ENCODE data around the gene DSG3. TPM values are rescaled to one million over a fixed set of nuclear protein-coding genes. Genes with fewer than 3 reads are reported as not detected.
A peak's percentile ranks its signal among the peaks of the same experiment; 100 is the strongest.
"Not testable (repeated sequence)": the region's sequence is repeated elsewhere in the genome, so short reads cannot be mapped to it uniquely, and the experiment has no call there.

DSG3 gene
- total RNA-seq, 8 experiments from 2014 or later: 0.04 to 0.61 (median 0.19) TPM; not detected in 3

DNA sequence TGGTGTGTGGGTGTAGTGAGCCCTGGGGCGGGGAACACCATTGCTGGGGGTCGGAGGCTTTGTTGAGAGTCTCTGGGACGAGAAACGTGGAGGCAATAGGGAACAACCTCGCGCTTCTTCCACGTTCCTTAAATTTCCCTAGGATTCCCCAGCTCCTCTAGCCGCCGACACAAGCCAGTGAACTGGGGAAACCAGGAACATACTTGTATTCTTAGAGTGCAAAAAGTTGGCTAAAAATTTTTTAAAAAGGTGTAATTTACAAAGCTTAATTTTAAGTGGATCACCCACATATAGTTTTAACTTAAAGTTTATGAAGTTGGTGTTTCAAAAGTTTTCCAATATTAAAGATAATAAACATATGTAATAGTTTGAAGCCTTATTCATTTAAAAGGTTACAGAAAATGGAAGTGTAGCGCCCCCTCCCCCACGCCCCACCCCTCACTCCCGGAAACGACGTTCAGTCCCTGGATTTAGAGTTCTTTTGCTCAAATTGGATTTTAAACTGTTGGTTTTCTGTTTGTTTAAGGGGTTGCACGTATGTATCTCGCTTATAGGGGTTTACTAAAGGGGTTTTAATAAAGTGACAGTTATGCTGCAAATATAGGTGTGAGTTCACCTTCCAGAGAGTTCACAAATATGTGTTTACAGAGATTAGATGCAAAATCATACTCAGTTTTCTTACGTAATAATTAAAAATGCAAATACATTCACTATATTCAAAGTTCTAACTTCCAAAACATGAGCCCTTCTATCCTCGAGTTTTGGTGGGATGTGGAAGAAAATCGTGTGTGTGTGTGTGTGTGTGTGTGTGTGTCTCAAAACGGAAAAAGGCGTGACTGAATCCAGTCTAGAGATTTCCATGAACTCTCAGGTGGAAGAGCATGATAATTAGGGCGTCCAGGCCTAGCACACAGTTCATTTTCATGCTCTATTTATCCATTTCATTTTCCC, 51.3 kb downstream of the DSG3 start:
- Histone ChIP-seq H3K4me1 (replicated peaks in 1 of 2) (peaks cover 8 to 12% of the 10 kb centered on the region in 2 donors), H3K27ac (no peak overlapping the region), H3K4me3 (peak overlapping the region; percentile 53 to 65 (median 57))
- in situ Hi-C loops (cut with MboI; ENCODE audit: low pct_unique_long_range_greater_than_20kb in 2 of 9, low sequenced_read_pairs in 9 of 9, unreplicated experiment in 9 of 9): no loop called here
- no peak for ATAC-seq (replicated peaks in 6 of 8)
- 2 to 25% (median 12%) methylated on average over 4 to 19 of the region's 22 CpGs; no CpG with 5 or more reads in 1 of the 10 experiments for WGBS, 10 experiments

DNA sequence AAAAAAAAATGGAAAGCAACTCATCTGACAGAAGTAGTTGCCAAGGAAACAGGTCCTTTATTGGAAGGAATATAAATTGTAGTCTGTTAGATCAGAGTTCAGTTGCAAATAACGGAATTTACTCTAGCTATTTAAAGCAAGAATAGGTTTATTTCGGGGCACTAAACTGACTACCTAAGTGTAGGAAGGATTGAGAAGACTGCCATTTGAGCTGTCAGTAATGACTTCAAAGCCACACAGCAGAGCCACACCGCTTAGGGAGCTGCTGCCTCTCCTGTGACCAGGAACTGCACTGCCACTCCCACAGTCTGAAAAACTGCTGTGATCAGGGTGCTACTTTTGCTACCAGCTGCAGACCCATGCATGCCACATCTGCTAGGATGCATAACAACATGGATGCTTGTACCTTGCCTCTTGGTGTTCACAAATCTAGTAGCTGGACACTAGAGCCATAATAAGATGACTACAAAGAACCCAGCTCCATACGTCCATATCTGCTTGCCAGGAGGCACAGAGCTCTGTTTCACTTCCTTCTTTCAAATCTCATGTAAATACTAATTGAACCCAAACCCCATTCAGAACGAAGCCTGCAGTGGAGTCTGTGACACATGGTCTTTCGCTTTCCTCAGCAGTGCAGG, 52.6 kb downstream of the DSG3 start:
- no peak overlapping the region for H3K4me3 ChIP-seq
- no peak for ATAC-seq (replicated peaks in 6 of 8)
- no peak overlapping the region for H3K27ac ChIP-seq
- in situ Hi-C loops (cut with MboI; ENCODE audit: low pct_unique_long_range_greater_than_20kb in 2 of 9, low sequenced_read_pairs in 9 of 9, unreplicated experiment in 9 of 9): no loop called here
- H3K4me1 ChIP-seq (replicated peaks in 1 of 2): peaks cover 8 to 12% of the 10 kb centered on the region in 2 donors
- WGBS, 10 experiments: 4 to 69% (median 39%) methylated on average over 2 to 6 of the region's 6 CpGs

DNA sequence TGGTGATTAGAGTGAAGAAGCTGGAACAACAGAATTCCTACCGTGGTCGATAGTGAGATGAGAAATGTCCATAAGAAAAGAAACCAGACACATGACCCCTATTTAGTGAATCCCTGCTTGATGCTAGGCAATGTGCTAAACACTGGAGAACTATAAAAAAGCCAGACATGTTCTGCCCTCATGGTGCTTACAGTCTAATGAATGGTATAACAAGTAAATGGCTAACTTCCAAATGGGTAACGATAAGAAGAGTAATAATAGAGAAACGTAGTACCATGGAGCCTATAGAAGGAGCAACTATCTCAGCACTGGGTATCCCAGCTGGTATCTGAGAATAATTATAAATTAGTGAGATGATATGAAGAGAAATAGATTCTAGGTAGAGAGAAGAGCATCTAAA, 55.5 kb downstream of the DSG3 start:
- 13 to 100% (median 77%) methylated on average over 2 to 4 of the region's 4 CpGs; no CpG with 5 or more reads in 2 of the 10 experiments for WGBS, 10 experiments
- H3K4me3 ChIP-seq: no peak overlapping the region
- H3K4me1 ChIP-seq (replicated peaks in 1 of 2): peaks cover 8 to 12% of the 10 kb centered on the region in 2 donors
- no peak for ATAC-seq (replicated peaks in 6 of 8)
- H3K27ac ChIP-seq: no peak overlapping the region
- in situ Hi-C loops (cut with MboI; ENCODE audit: low pct_unique_long_range_greater_than_20kb in 2 of 9, low sequenced_read_pairs in 9 of 9, unreplicated experiment in 9 of 9): no loop called here

DNA sequence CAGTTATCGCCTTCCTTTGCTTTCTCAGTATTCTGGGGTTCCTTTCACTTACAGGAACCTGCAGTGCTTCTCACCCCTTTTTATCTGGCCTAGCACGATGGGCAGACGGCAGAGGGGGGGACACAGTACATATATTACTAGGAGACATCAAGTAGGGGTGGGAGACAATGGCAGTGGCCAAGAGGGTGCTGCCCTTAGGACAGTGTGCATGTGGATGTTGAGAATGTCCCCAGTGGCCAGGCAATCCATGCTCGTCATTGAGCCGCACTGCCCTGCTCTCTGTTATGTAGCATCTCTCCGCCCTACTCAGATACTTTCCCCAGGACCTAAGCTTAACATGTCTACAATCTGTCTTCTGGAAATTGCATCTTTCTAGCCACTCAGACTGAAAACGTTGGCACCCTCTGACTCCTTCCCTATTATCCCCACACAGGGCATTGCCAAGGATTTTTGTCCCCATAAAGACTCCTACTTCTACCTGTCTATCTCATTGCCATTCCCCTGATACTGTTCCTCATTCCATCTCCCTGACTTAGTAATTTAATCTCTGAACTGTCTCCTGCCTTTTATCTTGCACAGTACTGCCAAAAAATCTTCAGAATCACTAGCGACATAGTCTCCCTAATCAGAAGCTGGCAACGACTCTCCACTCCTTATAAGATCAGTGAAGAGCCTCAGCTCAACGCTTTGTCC, 57.1 kb downstream of the DSG3 start:
- Histone ChIP-seq H3K4me3 (no peak overlapping the region), H3K27ac (no peak overlapping the region), H3K4me1 (replicated peaks in 1 of 2) (peaks cover 8% of the 10 kb centered on the region in 2 donors)
- ATAC-seq (replicated peaks in 6 of 8): no peak
- in situ Hi-C loops (cut with MboI; ENCODE audit: low pct_unique_long_range_greater_than_20kb in 2 of 9, low sequenced_read_pairs in 9 of 9, unreplicated experiment in 9 of 9): no loop called here
- 0 to 100% (median 94%) methylated on average over 1 to 9 of the region's 10 CpGs for WGBS, 10 experiments

DNA sequence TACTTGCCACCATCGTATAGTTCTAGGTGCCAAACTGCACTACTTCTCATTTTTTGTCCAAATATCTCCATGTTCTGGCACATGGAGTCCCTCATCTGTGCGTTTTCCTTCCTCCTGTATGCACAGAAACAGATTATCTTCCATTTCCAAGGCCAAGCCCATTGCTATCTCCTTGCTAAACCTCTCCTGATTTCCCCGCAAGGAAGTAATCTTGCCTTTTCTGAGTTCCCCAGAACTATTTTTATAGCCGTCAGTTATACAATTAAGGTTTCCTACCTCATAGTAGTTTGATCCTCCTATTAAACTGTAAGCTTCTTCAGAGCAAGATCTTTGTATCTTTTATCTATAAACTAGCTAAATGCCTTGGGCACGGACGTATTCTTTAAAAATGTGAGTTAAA, 57.6 kb downstream of the DSG3 start:
- Histone ChIP-seq H3K4me3 (no peak overlapping the region), H3K27ac (no peak overlapping the region), H3K4me1 (replicated peaks in 1 of 2) (peaks cover 4 to 5% of the 10 kb centered on the region in 2 donors)
- in situ Hi-C loops (cut with MboI; ENCODE audit: low pct_unique_long_range_greater_than_20kb in 2 of 9, low sequenced_read_pairs in 9 of 9, unreplicated experiment in 9 of 9): no loop called here
- WGBS, 10 experiments: 8 to 100% (median 95%) methylated on average over 4 to 6 of the region's 6 CpGs
- no peak for ATAC-seq (replicated peaks in 6 of 8)

DNA sequence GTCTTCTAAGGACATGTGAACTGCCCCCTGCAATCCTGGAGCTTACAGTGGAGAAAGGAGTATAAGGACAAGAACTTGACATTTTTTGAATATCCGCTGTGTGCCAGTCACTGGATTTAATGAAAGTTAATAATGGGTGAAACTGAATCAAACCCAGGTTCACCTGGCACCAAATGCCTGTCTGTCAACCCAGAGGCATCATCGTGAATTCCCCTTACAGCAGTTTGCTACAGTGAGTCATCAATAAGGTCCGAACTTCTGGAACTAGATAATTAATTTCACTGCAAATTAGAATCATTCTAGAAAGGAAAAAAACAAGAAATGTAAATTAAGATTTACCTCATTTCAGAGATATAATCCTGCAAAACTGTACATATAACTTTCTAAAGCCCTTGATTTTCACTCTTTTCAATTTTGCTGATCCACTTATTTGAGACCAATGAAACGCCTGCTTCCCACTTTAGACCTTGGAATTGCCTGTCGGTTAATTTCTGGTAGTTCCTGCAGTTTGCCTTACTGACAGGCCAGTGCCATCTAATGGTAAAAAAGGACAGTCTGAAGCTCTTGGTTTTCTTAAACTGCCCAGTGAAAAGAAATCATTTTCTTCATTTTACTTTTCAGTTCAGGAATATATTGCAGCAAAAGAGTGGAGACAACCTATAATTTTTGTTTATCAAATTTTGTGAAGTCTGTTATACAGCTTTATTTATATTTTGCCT, 58.6 kb downstream of the DSG3 start:
- Histone ChIP-seq H3K27ac (no peak overlapping the region), H3K4me1 (replicated peaks in 1 of 2) (no peaks in the 10 kb centered on the region), H3K4me3 (no peak overlapping the region)
- 20 to 100% (median 78%) methylated on average over 1 to 5 of the region's 5 CpGs; no CpG with 5 or more reads in 1 of the 10 experiments for WGBS, 10 experiments
- in situ Hi-C loops (cut with MboI; ENCODE audit: low pct_unique_long_range_greater_than_20kb in 2 of 9, low sequenced_read_pairs in 9 of 9, unreplicated experiment in 9 of 9): no loop called here
- peak in 1 of 8 experiments; percentile 26 for ATAC-seq (replicated peaks in 6 of 8)

DNA sequence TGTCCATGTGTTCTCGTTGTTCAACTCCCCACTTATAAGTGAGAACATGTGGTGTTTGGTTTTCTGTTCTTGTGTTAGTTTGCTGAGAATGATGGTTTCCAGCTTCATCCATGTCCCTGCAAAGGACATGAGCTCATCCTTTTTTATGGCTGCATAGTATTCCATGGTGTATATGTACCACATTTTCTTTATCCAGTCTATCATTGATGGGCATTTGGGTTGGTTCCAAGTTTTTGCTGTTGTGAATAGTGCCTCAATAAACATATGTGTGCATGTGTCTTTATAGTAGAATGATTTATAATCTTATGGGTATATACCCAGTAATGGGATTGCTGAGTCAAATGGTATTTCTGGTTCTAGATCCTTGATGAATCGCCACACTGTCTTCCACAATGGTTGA, 59.6 kb downstream of the DSG3 start:
- H3K4me3 ChIP-seq; H3K27ac ChIP-seq; in situ Hi-C loops (cut with MboI; ENCODE audit: low pct_unique_long_range_greater_than_20kb in 2 of 9, low sequenced_read_pairs in 9 of 9, unreplicated experiment in 9 of 9); ATAC-seq (replicated peaks in 6 of 8); H3K4me1 ChIP-seq (replicated peaks in 1 of 2): not testable (repeated sequence)
- 0 to 100% (median 17%) methylated on average over 1 of the region's 2 CpGs; no CpG with 5 or more reads in 5 of the 10 experiments for WGBS, 10 experiments

DNA sequence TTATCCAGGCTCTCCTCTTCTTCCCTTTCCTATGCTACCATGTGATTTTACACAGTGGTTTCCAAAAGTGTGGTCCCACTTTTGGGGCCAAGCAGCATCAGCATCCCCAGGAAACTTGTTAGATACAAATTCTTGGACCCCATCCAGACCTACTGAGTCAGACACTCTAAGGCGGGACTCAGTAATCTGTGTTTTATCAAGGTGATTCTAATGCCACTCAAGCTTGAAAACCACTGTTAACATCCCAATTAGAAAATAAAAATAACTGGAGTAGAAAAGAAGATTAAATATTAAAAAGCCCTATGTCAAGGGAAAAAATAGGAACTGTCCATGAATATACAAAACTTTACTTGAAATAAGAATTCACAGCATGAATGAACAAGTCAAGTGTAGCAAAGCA, 61.2 kb downstream of the DSG3 start:
- ATAC-seq (replicated peaks in 6 of 8): no peak
- Histone ChIP-seq H3K4me1 (replicated peaks in 1 of 2) (no peaks in the 10 kb centered on the region), H3K27ac (no peak overlapping the region), H3K4me3 (no peak overlapping the region)
- 0 to 100% (median 83%) methylated on average over 1 of the region's 1 CpG; no CpG with 5 or more reads in 3 of the 10 experiments for WGBS, 10 experiments
- in situ Hi-C loops (cut with MboI; ENCODE audit: low pct_unique_long_range_greater_than_20kb in 2 of 9, low sequenced_read_pairs in 9 of 9, unreplicated experiment in 9 of 9): no loop called here

DNA sequence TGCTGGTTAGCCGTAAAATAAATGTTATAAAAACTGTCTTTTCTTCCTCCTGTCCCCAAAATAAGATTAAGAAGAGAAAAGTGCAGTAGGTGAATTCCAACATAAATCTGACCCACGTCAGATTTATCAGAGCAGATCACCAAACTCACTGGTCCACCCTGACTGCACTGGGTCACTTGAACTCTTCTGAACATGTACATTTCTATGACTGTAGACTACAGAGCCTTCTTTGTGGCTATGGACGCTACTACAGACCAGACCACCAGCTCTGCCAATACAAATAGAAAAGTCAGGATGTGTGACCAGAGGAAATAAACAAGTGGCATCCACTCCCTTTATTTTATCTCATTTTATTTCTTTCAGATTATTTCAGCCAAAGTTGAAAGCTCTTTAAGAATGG, 62.0 kb downstream of the DSG3 start:
- WGBS, 10 experiments: 0 to 100% (median 91%) methylated on average over 1 to 3 of the region's 3 CpGs
- in situ Hi-C loops (cut with MboI; ENCODE audit: low pct_unique_long_range_greater_than_20kb in 2 of 9, low sequenced_read_pairs in 9 of 9, unreplicated experiment in 9 of 9): no loop called here
- Histone ChIP-seq H3K4me1 (replicated peaks in 1 of 2) (no peaks in the 10 kb centered on the region), H3K4me3 (no peak overlapping the region), H3K27ac (no peak overlapping the region)
- ATAC-seq (replicated peaks in 6 of 8): no peak

DNA sequence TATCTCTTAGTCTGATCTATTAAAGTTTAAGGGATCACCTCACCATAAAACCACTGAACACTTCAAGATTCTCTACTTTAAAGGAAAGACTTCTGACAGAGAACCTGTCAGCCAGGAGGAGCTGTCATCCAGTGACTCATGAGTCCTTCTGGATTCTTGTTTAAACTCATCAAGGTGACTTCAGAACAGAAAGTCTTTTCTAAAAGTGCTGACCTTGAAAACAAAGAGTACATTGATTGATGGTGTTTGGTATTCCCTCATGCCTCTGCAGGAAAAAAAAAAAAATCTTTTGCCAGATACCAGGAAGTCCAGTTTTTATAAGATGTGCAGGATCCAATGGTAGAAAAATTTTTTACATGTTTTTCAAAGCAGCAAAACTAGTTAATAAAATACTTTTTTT, 62.8 kb downstream of the DSG3 start:
- ATAC-seq (replicated peaks in 6 of 8): no peak
- H3K27ac ChIP-seq: no peak overlapping the region

DNA sequence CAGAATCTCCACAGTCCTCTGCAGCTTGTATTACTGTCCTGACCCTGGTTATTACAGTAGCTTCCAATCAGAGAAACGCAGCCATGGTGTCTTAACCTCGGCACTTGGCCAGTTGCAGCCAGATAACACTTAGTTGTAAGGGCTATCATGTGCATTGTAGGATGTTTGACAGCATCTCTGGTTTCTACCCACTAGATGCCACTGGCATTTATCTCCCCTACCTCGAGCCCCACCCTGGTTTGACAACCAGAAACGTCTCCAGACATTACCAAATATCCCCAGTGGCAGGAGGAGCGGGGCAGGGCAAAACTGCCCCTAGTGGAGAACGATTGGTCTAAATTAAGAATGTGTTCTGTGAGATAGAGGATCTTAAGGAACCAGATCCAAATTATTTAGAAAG, 63.6 kb downstream of the DSG3 start:
- Histone ChIP-seq H3K4me3 (no peak overlapping the region), H3K4me1 (replicated peaks in 1 of 2) (no peaks in the 10 kb centered on the region), H3K27ac (no peak overlapping the region)
- ATAC-seq (replicated peaks in 6 of 8): peak in 1 of 8 experiments; percentile 49
- 3 to 100% (median 76%) methylated on average over 2 to 5 of the region's 6 CpGs; no CpG with 5 or more reads in 4 of the 10 experiments for WGBS, 10 experiments
- in situ Hi-C loops (cut with MboI; ENCODE audit: low pct_unique_long_range_greater_than_20kb in 2 of 9, low sequenced_read_pairs in 9 of 9, unreplicated experiment in 9 of 9): no loop called here

More for the DNA sequence above, 62.8 kb downstream of the DSG3 start:
- H3K4me3 ChIP-seq: no peak overlapping the region
- H3K4me1 ChIP-seq (replicated peaks in 1 of 2): no peaks in the 10 kb centered on the region
- in situ Hi-C loops (cut with MboI; ENCODE audit: low pct_unique_long_range_greater_than_20kb in 2 of 9, low sequenced_read_pairs in 9 of 9, unreplicated experiment in 9 of 9): no loop called here

DNA sequence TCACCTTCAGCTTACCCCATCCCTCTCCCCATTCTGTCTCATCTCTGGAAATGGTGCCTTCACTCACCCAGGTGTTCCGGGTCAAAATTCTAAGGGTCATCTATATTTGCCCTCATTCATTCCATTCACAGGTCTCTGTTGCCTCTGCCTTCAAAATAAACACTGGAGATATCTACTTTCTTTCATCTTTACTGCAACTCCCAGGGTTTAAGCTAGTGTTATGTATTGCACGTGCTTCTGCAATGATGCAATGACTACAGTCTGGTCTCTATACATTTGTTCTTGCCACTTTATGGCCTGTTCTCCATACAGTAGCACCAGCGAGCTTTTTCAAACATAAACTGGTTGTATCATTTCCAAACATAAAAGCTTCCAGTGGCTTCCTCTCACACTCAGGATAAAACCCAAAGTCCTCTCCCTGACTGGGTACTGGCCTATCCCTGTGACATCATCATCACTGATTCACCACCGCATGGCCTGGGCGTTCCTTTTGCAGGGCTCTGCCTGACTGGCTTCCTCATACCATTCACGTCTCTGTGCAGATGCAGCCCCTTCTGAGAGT, 64.7 kb downstream of the DSG3 start:
- ATAC-seq (replicated peaks in 6 of 8): peak; percentile 67 to 100 (median 88)

More for the DNA sequence above, 64.7 kb downstream of the DSG3 start:
- WGBS, 10 experiments: 40 to 100% (median 66%) methylated on average over 1 to 6 of the region's 6 CpGs; no CpG with 5 or more reads in 2 of the 10 experiments
- no peak overlapping the region for H3K4me3 ChIP-seq
- in situ Hi-C loops (cut with MboI; ENCODE audit: low pct_unique_long_range_greater_than_20kb in 2 of 9, low sequenced_read_pairs in 9 of 9, unreplicated experiment in 9 of 9): no loop called here
- H3K4me1 ChIP-seq (replicated peaks in 1 of 2): no peaks in the 10 kb centered on the region
- H3K27ac ChIP-seq: no peak overlapping the region

Measured in motor neuron (in vitro differentiated cells).